SK-MEL-5 (cell line): ENCODE measurements around the gene ADA. TPM values are rescaled to one million over a fixed set of nuclear protein-coding genes. Genes with fewer than 3 reads are reported as not detected.

Experiments
- DNase-seq: peaks from one replicate; pipeline ENCODE4 v3.0.0-alpha.2; 2016; ENCODE audit warnings: low read depth, low spot score
- in situ Hi-C: cut with HindIII; loops from 2 replicates; pipeline ENCODE4 v1.10.0; 2016; ENCODE audit warnings: low sequenced_read_pairs, high pct_unique_total_duplicates, low pct_unique_long_range_greater_than_20kb
- total RNA-seq: library from RNA; depleted of rRNA; stranded (reverse); fragments of >200 nt; shearing (Covaris generic); gene quantifications from 2 replicates; pipeline ENCODE4 v1.2.3, GENCODE V29; 2014; rRNA removed

ADA gene
- total RNA-seq, 1 experiment from 2014 or later: 12.4 TPM

- in situ Hi-C loops: no loop called here
- DNase-seq: no peak
Measured at GRCh38 chr20:44580581-44581268, 70.8 kb downstream of the ADA start.

GRCh38 chr20:44579313-44580081 is 72.0 kb downstream of the ADA start:
- DNase-seq: no peak
- in situ Hi-C loops: no loop called here

- peak; percentile 73 for DNase-seq
- in situ Hi-C loops: no loop called here
Measured at GRCh38 chr20:44576297-44576696, 75.2 kb downstream of the ADA start.

GRCh38 chr20:44574372-44574771 is 77.1 kb downstream of the ADA start:
- DNase-seq: no peak
- in situ Hi-C loops: no loop called here

GRCh38 chr20:44573501-44573869 is 78.0 kb downstream of the ADA start:
- in situ Hi-C loops: no loop called here
- DNase-seq: no peak

GRCh38 chr20:44572551-44573500 is 78.7 kb downstream of the ADA start:
- peak; percentile 69 for DNase-seq
- in situ Hi-C loops: no loop called here

GRCh38 chr20:44571362-44571988 is 80.0 kb downstream of the ADA start:
- in situ Hi-C loops: no loop called here
- DNase-seq: no peak

GRCh38 chr20:44570367-44570766 is 81.1 kb downstream of the ADA start:
- DNase-seq: no peak
- in situ Hi-C loops: no loop called here

Other genes starting within 250 kb of the ADA start
- 5.7 and 6.6 TPM in 2 replicates for gene TTPAL, start 175.8 kb downstream of the ADA start, total RNA-seq
- gene SERINC3, start 129.6 kb downstream of the ADA start, total RNA-seq: 97.1 and 110 TPM in 2 replicates
- gene PKIG, start 69.1 kb downstream of the ADA start, total RNA-seq: 30.6 and 32.7 TPM in 2 replicates
- 0.45 and 0.85 TPM in 2 replicates for gene CCN5, start 63.7 kb upstream of the ADA start, total RNA-seq
- gene KCNK15, start 94.2 kb upstream of the ADA start, total RNA-seq: 0.13 TPM in 1 of 2 replicates, not detected in the other
- gene RIMS4, start 158.8 kb upstream of the ADA start, total RNA-seq: 10.7 and 10.9 TPM in 2 replicates
- gene YWHAB, start 234.0 kb upstream of the ADA start, total RNA-seq: 129 and 134 TPM in 2 replicates